HUES6 (cell line): Measurements from ENCODE around the gene ZC3H12D.
"Not testable (repeated sequence)": the region's sequence is repeated elsewhere in the genome, so short reads cannot be mapped to it uniquely, and the experiment has no call there.

Experiments used
- H3K27ac ChIP-seq: 2 replicates; pipeline ENCODE4 v1.7.0; 2013; ENCODE audit warnings: low read depth, mild to moderate bottlenecking, low read length, inconsistent platforms
- H3K27me3 ChIP-seq: 2 replicates; pipeline ENCODE4 v1.6.1; 2013; ENCODE audit warnings: low read length; ENCODE audit not compliant: control insufficient read depth, insufficient read depth
- H3K36me3 ChIP-seq: 2 replicates; pipeline ENCODE4 v1.6.1; 2013; ENCODE audit warnings: low read length; ENCODE audit not compliant: control insufficient read depth, insufficient read depth
- H3K4me1 ChIP-seq: 2 replicates; pipeline ENCODE4 v1.6.1; 2013; ENCODE audit warnings: low read length; ENCODE audit not compliant: control insufficient read depth, insufficient read depth
- H3K4me3 ChIP-seq: 2 replicates; pipeline ENCODE4 v1.5.1; 2013; ENCODE audit warnings: low read depth, low read length
- H3K9ac ChIP-seq: one replicate; pipeline ENCODE4 v1.6.1; 2013; ENCODE audit warnings: mild to moderate bottlenecking, low read length
- H3K9me3 ChIP-seq: 2 replicates; pipeline ENCODE4 v1.6.1; 2013; ENCODE audit warnings: low read depth, low read length; ENCODE audit not compliant: control insufficient read depth, insufficient read depth

ZC3H12D gene

GRCh38 chr6:149449831-149450678 is 34.8 kb downstream of the ZC3H12D start:
- Histone ChIP-seq H3K36me3 (no peaks in the 10 kb centered on the region), H3K4me1 (0 out of 2 replicates have a peak, but pooled peaks cover 3% of the 10 kb centered on the region), H3K9me3 (no peaks in the 10 kb centered on the region), H3K4me3 (peak overlapping the region; percentile 70), H3K27ac (no peak overlapping the region), H3K27me3 (peaks cover 34% of the 10 kb centered on the region), H3K9ac (peak overlapping the region; percentile 50)

GRCh38 chr6:149448821-149449453 is 35.9 kb downstream of the ZC3H12D start:
- Histone ChIP-seq H3K36me3 (no peaks in the 10 kb centered on the region), H3K4me3 (no peak overlapping the region), H3K4me1 (0 out of 2 replicates have a peak, but pooled peaks cover 3% of the 10 kb centered on the region), H3K9me3 (peaks cover 5% of the 10 kb centered on the region; the same call in 1 of the 2 replicates), H3K27me3 (peaks cover 34% of the 10 kb centered on the region), H3K9ac (no peak overlapping the region), H3K27ac (no peak overlapping the region)

- H3K9me3 ChIP-seq: peaks cover 5% of the 10 kb centered on the region; the same call in 1 of the 2 replicates
- no peak overlapping the region for H3K4me3 ChIP-seq
- no peak overlapping the region for H3K9ac ChIP-seq
- 0 out of 2 replicates have a peak, but pooled peaks cover 3% of the 10 kb centered on the region for H3K4me1 ChIP-seq
- H3K36me3 ChIP-seq: no peaks in the 10 kb centered on the region
- H3K27ac ChIP-seq: no peak overlapping the region
- peaks cover 24% of the 10 kb centered on the region for H3K27me3 ChIP-seq
Observed at GRCh38 chr6:149446791-149447376, 37.9 kb downstream of the ZC3H12D start.

GRCh38 chr6:149445573-149445972 is 39.2 kb downstream of the ZC3H12D start:
- no peaks in the 10 kb centered on the region for H3K36me3 ChIP-seq

GRCh38 chr6:149445095-149445466 is 39.7 kb downstream of the ZC3H12D start:
- Histone ChIP-seq H3K36me3 (no peaks in the 10 kb centered on the region), H3K9me3 (peaks cover 5% of the 10 kb centered on the region; the same call in 1 of the 2 replicates), H3K27ac (no peak overlapping the region), H3K4me3 (no peak overlapping the region), H3K9ac (no peak overlapping the region), H3K4me1 (peaks cover 4% of the 10 kb centered on the region), H3K27me3 (peaks cover 6% of the 10 kb centered on the region)

More at GRCh38 chr6:149445573-149445972, 39.2 kb downstream of the ZC3H12D start:
- Histone ChIP-seq H3K9me3 (peaks cover 5% of the 10 kb centered on the region; the same call in 1 of the 2 replicates), H3K9ac (no peak overlapping the region), H3K4me1 (peaks cover 4% of the 10 kb centered on the region; the same call in 1 of the 2 replicates), H3K27ac (no peak overlapping the region), H3K4me3 (no peak overlapping the region), H3K27me3 (peaks cover 11% of the 10 kb centered on the region)

GRCh38 chr6:149444360-149445094 is 40.3 kb downstream of the ZC3H12D start:
- H3K4me1 ChIP-seq, H3K9ac ChIP-seq, H3K9me3 ChIP-seq, H3K27me3 ChIP-seq, H3K36me3 ChIP-seq, H3K4me3 ChIP-seq, H3K27ac ChIP-seq: not testable (repeated sequence)

- Histone ChIP-seq H3K9ac (no peak overlapping the region), H3K4me1 (peaks cover 6% of the 10 kb centered on the region), H3K27me3 (no peaks in the 10 kb centered on the region), H3K4me3 (no peak overlapping the region), H3K27ac (no peak overlapping the region), H3K9me3 (peaks cover 5% of the 10 kb centered on the region; the same call in 1 of the 2 replicates), H3K36me3 (no peaks in the 10 kb centered on the region)
Observed at GRCh38 chr6:149443411-149444181, 41.2 kb downstream of the ZC3H12D start.

- Histone ChIP-seq H3K9ac (no peak overlapping the region), H3K4me1 (peaks cover 6% of the 10 kb centered on the region), H3K9me3 (peaks cover 5% of the 10 kb centered on the region; the same call in 1 of the 2 replicates), H3K4me3 (no peak overlapping the region), H3K27me3 (no peaks in the 10 kb centered on the region), H3K27ac (no peak overlapping the region), H3K36me3 (no peaks in the 10 kb centered on the region)
Observed at GRCh38 chr6:149441740-149442139, 43.1 kb downstream of the ZC3H12D start.

- Histone ChIP-seq H3K36me3 (no peaks in the 10 kb centered on the region), H3K27me3 (no peaks in the 10 kb centered on the region), H3K4me1 (peaks cover 6% of the 10 kb centered on the region), H3K27ac (no peak overlapping the region), H3K9ac (no peak overlapping the region), H3K4me3 (no peak overlapping the region), H3K9me3 (peaks cover 5% of the 10 kb centered on the region; the same call in 1 of the 2 replicates)
Observed at GRCh38 chr6:149440735-149441671, 43.8 kb downstream of the ZC3H12D start.
